HG02840 (cell line): ENCODE data around the gene PCDHGA7.
"Not testable (repeated sequence)": the region's sequence is repeated elsewhere in the genome, so short reads cannot be mapped to it uniquely, and the experiment has no call there.

Source experiments
- ATAC-seq: cut with Tn5 transposase; IDR thresholded peaks from one replicate; pipeline ENCODE4 v1.9.1; 2021; ENCODE audit warnings: mild to moderate bottlenecking, moderate library complexity, moderate number of reproducible peaks; ENCODE audit not compliant: unreplicated experiment, low FRiP score

PCDHGA7 gene

GRCh38 chr5:141422742-141423291 lies 40.3 kb downstream of the PCDHGA7 start:
- ATAC-seq = no peak

- no peak for ATAC-seq
Observed at GRCh38 chr5:141427783-141428426, 45.4 kb downstream of the PCDHGA7 start.

- ATAC-seq = no peak
Observed at GRCh38 chr5:141430332-141431113, 48.0 kb downstream of the PCDHGA7 start, which contains the start of gene PCDHGA12. TSS of gene PCDHGA12 (plus strand) at chr5:141430507. CDS start at chr5:141430760, 253 bp downstream.

- ATAC-seq = no peak
Observed at GRCh38 chr5:141431286-141431685, 48.7 kb downstream of the PCDHGA7 start.

GRCh38 chr5:141432308-141432707 lies 49.8 kb downstream of the PCDHGA7 start:
- ATAC-seq = not testable (repeated sequence)

GRCh38 chr5:141432726-141433125 lies 50.2 kb downstream of the PCDHGA7 start:
- not testable (repeated sequence) for ATAC-seq

GRCh38 chr5:141434006-141434405 lies 51.5 kb downstream of the PCDHGA7 start:
- no peak for ATAC-seq
